GM18498 (cell line): ENCODE results near the gene ERC2.
A peak's percentile ranks its signal among the peaks of the same experiment; 100 is the strongest.
"Not testable (repeated sequence)": the region's sequence is repeated elsewhere in the genome, so short reads cannot be mapped to it uniquely, and the experiment has no call there.

Experiments used
- ATAC-seq: cut with Tn5 transposase; IDR thresholded peaks from one replicate; pipeline ENCODE4 v1.9.1; 2021; ENCODE audit warnings: mild to moderate bottlenecking, moderate library complexity; ENCODE audit not compliant: unreplicated experiment

The ERC2 gene

GRCh38 chr3:56468184-56469106, at the start of gene ERC2:
Gene ERC2, minus strand, starts transcription at chr3:56468467.
- ATAC-seq = no peak

GRCh38 chr3:56502738-56503137, 34.5 kb upstream of the ERC2 start:
- no peak for ATAC-seq

- not testable (repeated sequence) for ATAC-seq
Observed at GRCh38 chr3:56496376-56496775, 28.1 kb upstream of the ERC2 start.

- peak; percentile 92 for ATAC-seq
Observed at GRCh38 chr3:56494679-56495322, 26.5 kb upstream of the ERC2 start.

- no peak for ATAC-seq
Observed at GRCh38 chr3:56491566-56491965, 23.3 kb upstream of the ERC2 start.

- no peak for ATAC-seq
Observed at GRCh38 chr3:56488812-56489600, 20.7 kb upstream of the ERC2 start.

- ATAC-seq = no peak
Observed at GRCh38 chr3:56484525-56485032, 16.3 kb upstream of the ERC2 start.

- no peak for ATAC-seq
Observed at GRCh38 chr3:56484122-56484521, 15.9 kb upstream of the ERC2 start.

- no peak for ATAC-seq
Observed at GRCh38 chr3:56477646-56478045, 9.4 kb upstream of the ERC2 start.

GRCh38 chr3:56476771-56477170, 8.5 kb upstream of the ERC2 start:
- ATAC-seq = no peak

GRCh38 chr3:56471771-56472170, 3.5 kb upstream of the ERC2 start:
- no peak for ATAC-seq

GRCh38 chr3:56469141-56469540, 874 bp upstream of the ERC2 start:
- ATAC-seq = no peak

GRCh38 chr3:56467801-56468183, 475 bp downstream of the ERC2 start:
- no peak for ATAC-seq

- ATAC-seq = no peak
Observed at GRCh38 chr3:56467108-56467507, 1.2 kb downstream of the ERC2 start.

- no peak for ATAC-seq
Observed at GRCh38 chr3:56459719-56460118, 8.5 kb downstream of the ERC2 start.

GRCh38 chr3:56459104-56459496, 9.2 kb downstream of the ERC2 start:
- ATAC-seq = no peak

- ATAC-seq = no peak
Observed at GRCh38 chr3:56458496-56459103, 9.7 kb downstream of the ERC2 start.

GRCh38 chr3:56456117-56456516, 12.2 kb downstream of the ERC2 start:
- no peak for ATAC-seq

- ATAC-seq = no peak
Observed at GRCh38 chr3:56453011-56453410, 15.3 kb downstream of the ERC2 start.

- no peak for ATAC-seq
Observed at GRCh38 chr3:56452085-56452484, 16.2 kb downstream of the ERC2 start.

- no peak for ATAC-seq
Observed at GRCh38 chr3:56443372-56443771, 24.9 kb downstream of the ERC2 start.
